Posterior vena cava (tissue), 2 donors: Measurements from ENCODE around the gene SLC35A3. TPM values are rescaled to one million over a fixed set of nuclear protein-coding genes. Genes with fewer than 3 reads are reported as not detected.
"Not testable (repeated sequence)": the region's sequence is repeated elsewhere in the genome, so short reads cannot be mapped to it uniquely, and the experiment has no call there.

Experiments used
- DNase-seq: peaks from one replicate; pipeline ENCODE4 v3.0.0-alpha.2; 2020; ENCODE audit warnings: low spot score
- intact Hi-C, 2 donors: fragments of 100-400 bp; cut with DNase I; formaldehyde crosslinking; loops; one replicate each; pipeline versions ENCODE4 v1.14.1 to v1.14.2; 2022 to 2023
- total RNA-seq, 2 donors: library from RNA; stranded (reverse); fragmentation: NEBNext Ultra II Directional; extraction: Animal tissue kit (Norgen Biotek cat#: 25700); gene quantifications; one replicate each; pipeline ENCODE4 v1.2.1, GENCODE V29; 2021
- donor health status: DM: yes; HTN: yes; CAD: no.
- donor health status: DM: yes; HTN: yes; CAD: no.

SLC35A3 gene
- total RNA-seq, 2 donors from 2014 or later, result 23.6 to 25.7 TPM

DNA sequence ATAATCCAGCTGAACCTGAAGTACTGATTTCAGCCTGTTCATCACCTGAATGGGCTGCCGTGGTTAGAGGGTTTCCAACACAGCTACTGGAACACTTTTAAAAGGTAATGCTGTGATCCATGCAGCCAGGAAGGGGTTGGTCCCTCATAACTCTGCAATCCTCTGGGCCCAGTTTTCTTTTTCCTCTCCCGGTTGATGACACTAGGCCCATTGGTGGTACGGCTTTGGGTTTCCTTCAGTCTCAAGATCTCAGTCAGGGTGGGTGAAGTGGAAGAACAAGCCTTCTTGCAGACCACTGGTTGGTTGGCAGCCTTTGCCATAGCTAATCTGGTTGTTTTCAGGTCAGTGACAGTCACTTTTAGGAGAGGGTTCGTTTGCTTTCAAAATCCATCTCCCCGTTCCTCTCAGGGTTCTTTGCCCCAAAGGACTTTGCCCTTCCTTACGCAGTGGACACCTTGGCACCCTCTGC lies 502 bp upstream of the SLC35A3 start:
- no peak for DNase-seq
- intact Hi-C loops, result no loop called here

DNA sequence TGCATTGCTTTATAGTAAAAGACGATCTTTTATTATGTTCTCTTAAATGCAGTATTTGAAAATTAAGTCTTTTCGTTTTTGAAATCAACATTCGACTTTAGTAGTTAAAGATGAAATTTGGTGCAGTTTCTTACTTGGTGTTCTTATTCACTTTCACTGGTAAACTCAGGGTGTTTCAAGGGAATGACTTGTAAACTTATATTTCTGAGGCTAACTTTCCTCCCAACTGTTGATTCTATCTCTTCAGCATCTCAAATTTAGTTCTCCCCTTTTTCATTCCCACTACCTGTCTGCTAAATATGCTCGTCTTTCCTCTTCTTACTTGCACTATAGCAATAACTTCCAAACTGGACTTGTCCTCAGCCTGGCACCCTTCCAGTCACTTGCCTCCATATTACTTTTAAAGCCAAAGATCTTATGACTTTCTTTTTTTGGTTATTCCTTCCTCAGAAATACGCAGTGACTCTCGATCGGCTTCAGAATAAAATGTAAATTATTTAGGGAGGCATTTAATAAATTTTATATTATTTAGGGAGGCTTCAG lies 988 bp downstream of the SLC35A3 start:
- intact Hi-C loops, result no loop called here
- no peak for DNase-seq

DNA sequence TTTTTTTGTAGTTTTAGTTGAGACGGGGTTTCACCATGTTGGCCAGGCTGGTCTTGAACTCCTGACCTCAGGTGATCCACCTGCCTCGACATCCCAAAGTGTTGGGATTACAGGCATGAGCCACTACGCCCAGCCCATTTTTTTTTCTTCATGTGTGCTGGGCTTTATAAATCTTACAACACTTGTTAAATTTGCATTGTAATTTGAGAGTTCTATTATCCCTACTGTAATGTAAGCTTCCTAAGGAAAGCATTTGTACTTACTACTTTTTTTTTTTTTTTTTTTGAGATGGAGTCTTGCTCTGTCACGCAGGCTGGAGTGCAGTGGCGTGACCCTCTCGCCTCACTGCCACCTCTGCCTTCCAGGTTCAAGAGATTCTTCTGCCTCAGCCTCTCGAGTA lies 2.3 kb downstream of the SLC35A3 start:
- DNase-seq, intact Hi-C loops: not testable (repeated sequence)

DNA sequence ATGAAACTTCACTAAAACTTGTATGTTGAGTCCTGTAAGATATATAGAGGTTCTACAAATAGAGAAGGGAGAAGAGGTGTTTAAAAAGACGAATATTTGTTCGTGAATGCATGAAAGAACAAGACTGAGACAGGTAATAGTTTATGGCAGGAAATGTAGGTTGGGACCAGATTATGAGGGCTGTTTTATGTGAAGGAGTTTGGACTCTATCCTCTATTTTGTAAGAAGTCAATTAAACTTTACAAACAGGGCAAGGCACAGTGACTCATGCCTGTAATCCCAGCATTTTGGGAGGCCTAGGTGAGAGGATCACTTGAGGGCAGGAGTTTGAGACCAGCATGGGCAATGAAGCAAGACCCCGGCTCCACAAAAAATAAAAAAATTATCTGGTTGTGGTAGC lies 5.7 kb downstream of the SLC35A3 start:
- no peak for DNase-seq
- intact Hi-C loops, result no loop called here

DNA sequence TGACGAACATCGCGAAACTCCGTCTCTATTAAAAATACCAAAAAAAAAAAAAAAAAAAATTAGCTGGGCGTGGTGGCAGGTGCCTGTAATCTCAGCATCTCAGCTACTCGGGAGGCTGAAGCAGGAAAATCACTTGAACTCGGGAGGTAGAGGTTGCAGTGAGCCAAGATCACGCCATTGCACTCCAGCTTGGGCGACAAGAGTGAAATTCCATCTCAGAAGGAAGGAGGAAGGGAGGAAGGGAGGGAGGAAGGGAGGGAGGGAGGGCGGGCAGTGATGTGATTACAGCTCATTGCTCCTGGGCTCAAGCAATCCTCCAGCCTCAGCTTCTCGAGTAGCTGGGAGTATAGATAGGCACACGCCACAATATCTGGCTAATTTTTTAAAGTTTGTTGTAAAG lies 7.5 kb downstream of the SLC35A3 start:
- DNase-seq, intact Hi-C loops: not testable (repeated sequence)

DNA sequence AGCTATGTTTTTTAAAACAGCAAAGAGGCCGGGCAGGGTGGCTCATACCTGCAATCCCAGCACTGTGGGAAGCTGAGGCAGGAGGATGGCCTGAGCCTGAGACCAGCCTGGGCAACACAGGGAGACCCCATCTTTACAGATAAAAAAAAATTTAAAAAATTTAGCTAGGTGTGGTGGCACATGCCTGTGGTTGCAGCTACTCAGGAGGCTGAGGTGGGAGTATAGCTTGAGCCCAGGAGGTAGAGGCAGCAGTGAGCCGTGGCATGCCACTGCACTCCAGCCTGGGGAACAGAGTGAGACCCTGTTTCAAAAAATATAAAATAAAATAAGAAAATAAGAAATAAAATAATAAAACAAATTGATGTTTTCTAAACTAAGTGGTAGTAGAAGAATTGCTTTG lies 8.4 kb downstream of the SLC35A3 start:
- no peak for DNase-seq
- intact Hi-C loops, result no loop called here

DNA sequence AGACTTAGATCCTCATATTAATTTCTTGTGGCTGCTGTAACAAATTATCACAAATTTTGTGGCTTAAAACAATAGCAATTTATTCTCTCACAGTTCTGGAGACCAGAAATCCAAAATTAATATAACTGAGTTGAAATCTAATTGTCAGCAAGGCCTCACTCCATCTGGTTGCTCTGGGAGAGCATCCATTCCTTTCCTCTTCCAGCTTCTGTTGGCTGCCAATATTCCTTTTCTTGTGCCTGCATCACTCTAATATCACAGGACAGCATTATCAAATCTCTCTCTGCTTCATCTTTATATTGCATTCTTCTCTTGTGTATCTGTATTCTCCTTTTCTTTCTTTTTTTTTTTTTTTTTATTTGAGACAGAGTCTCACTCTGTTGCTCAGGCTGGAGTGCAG lies 9.3 kb downstream of the SLC35A3 start:
- DNase-seq, result no peak
- intact Hi-C loops, result no loop called here

DNA sequence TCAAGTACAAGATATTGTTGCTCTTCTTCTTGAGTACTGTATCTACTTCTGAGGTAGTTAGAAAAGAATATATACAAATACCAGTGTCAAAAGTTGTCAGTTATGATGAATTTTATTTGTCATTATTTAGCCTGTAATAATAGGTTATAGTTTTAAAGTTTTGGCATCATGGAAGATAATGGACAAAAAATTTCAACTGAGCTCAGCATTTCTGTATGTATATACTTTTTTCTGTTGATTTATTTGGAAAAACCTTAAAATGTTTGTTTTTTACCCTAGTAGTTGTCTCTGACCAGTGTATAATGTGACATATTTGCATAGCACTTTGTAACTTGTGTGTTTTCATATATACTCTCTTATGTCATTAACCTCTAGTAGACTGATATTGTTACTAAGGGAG lies 11.1 kb downstream of the SLC35A3 start:
- intact Hi-C loops, result no loop called here
- no peak for DNase-seq

DNA sequence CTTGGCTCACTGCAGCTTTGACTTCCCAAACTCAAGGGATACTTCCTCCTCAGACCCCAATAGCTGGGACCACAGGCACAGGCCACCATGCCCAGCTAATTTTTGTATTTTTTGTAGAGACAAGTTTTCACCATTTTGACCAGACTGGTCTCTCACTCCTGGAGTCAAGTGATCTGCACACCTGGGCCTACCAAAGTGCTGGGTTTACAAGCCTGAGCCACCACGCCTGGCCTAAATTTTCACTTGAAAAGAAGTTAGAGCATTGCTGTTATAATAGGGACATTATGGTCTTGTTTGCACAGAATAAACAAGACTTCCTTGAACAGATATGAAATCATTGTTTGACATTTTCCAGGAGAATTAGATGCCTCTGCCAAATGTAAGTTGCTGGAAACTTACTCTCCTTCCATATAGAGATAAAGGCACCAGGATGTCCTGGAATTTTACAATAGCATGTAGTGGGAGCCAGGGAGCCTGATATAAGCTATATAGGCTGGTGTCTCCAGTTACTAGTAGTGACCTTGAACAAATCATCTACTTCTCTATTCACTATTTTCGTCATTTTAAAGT lies 16.9 kb downstream of the SLC35A3 start:
- intact Hi-C loops, result no loop called here
- DNase-seq, result no peak

DNA sequence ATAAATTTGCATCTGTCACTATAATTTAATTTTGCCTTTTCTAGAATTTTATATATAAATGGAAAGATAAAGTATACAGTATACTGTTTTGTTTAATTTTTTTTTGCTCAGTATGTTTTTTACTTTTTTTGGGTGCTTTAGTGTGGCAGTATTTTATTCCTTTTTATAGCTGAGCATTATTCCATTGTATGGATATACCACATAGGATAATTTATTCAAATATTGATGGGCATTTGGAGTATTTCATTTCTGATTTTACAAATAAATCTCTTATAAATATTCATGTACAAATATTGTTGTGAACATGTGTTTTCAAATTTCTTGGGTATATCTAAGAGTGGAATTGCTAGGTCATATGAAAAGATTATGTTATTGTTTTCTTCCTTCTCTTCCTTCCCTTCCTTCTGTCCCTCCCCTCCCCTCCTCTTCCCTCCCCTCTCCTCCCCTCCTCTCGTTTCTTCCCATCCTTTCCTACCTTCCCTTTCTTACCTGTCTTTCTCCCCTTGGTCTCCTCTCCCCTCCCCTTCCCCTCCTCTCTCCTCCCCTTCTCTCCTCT lies 18.5 kb downstream of the SLC35A3 start:
- intact Hi-C loops, result no loop called here
- no peak for DNase-seq

DNA sequence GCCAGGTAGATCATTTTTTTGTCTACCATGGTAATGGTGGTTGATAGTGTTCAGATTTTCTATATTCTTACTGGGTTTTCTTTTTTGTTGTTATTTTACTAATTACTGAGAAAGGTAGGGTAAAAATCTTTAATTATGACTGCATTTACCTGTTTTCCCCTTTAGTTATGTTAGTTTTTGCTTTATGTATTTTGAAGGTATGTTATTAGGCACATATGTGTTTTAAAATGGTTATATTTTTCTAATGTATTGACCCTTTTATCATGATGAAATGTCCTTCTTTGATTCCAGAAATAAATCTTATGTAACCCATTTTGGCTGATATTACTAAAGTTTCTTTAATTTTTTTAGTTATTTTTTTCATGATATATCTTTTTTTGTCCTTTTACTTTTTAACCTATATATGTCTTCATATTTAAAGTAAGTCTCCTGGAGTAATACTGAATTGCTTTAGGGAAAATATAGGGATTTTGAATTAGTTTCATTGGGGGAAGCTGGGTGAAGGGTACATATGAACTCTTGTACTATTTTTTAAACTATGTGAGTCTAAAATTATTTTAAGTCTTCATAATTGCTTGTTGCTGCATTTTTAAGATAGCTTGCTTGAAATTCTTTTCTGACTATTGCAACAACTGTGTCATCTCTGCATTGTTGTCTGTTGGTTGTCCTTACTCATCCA lies 22.4 kb downstream of the SLC35A3 start:
- no peak for DNase-seq
- intact Hi-C loops, result no loop called here

DNA sequence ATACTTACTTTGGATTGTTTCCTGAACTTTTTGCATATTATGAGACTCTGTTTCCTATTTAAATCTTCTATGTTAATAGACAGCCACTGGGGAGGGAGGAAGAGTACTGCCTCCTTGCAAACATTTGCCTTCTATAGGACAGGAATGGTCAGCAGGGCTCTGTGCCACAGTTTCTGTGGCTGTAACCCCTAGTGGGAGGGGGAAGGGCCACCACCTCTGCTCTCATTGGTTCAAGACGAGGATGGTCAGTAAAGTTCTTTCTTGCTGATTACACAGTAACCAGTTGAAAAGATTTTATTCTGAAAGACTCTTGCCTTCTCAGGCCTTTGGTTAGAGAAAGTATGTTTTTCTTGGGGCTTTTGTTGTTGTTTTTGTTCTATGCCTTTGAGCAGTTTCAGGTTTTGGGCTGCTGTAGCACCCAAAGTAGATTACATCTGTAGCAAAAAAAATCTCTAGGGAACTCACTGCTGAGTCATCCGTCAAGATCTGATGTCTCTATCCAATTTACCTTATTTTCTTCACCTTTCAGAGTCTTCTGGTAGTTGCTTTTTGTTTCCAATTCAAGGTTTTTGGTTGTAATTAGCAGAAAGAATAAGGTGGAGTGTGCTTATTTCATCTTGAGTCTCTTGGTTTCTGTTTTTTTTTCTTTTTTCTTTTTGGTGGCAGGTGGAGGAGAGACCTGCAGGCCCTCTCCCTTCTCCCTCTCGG lies 23.1 kb downstream of the SLC35A3 start:
- intact Hi-C loops, result no loop called here
- no peak for DNase-seq

DNA sequence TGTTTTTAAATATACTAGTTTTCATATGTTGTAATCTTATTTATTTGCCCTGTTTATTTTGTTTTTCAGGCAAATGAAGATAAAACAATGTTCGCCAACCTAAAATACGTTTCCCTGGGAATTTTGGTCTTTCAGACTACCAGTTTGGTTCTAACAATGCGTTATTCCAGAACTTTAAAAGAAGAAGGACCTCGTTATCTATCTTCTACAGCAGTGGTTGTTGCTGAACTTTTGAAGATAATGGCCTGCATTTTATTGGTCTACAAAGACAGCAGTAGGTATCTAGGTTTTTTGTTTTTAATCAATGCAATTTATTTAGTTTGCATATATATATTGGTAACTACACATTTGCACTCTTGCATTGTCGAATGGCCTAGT lies 23.7 kb downstream of the SLC35A3 start:
- no peak for DNase-seq
- intact Hi-C loops, result no loop called here

DNA sequence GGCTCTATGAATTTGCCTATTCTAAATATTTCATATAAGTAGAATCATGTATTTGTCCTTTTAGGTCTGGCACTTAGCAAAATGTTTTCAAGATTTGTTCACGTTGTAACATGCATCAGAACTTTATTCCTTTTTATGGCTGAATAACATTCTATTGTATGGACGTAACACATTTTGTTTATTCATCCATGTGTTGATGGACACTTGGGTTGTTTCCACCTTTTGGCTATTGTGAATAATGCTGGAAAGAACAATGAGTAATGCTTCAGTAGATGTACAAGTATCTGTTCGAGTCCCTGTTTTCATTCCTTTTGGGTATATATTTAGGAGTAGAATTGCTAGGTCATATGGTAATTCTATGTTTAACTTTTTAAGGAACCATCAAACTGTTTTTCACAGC lies 24.7 kb downstream of the SLC35A3 start:
- DNase-seq, result no peak
- intact Hi-C loops, result no loop called here

DNA sequence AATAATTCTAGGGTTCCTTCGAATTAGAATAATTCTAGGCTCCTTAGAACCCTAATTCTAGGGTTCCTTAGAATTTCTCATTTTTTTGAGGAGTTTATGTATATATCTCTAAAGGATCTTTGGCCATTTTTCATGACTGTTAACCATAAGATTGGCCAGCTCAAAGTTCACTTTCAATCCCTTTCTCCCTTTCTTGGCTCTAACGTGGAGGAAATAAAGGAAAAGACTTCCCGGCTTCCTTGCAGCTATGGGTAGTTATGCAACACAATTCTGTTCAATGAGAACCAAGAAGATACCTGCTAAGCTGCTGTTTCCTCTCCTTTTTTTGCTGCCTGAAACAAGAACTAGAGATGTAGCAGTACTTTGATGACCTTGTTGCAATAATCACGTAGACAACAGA lies 27.2 kb downstream of the SLC35A3 start:
- intact Hi-C loops, result no loop called here
- DNase-seq, result no peak

DNA sequence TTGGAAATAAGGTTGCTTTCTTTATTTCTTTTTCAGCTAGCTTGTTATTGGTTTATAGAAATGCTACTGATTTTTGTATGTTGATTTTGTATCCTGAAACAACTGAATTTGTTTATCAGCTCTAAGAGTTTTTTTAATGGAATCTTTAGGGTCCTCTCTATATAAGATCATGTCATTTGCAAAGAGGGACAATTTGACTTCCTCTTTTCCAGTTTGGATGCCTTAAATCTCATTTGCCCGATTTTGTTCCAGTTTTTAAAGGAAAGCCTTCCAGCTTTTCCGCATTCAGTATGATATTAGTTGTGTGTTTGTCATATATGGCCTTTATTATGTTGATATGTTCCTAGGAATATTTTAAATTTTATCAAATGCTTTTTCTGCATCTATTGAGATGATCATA lies 31.7 kb downstream of the SLC35A3 start:
- intact Hi-C loops, result no loop called here
- no peak for DNase-seq

DNA sequence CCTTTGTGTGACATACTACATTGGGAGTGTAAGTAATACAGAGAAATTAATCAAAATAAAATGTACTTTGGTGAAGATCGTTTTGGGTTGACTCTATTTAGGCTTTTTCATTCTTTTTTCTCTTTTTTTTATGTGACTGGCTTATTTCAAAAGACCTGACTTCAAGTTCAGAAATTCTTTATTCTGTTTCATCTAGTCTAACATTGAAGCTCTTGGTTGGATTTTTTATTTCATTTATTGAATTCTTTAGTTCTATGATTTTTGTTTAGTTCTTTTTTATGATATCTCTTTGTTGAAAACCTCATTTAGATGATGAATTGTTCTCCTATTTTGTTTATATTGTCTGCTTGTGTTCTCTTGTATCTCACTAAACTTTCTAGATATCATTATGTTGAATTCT lies 35.6 kb downstream of the SLC35A3 start:
- intact Hi-C loops, result no loop called here
- no peak for DNase-seq

DNA sequence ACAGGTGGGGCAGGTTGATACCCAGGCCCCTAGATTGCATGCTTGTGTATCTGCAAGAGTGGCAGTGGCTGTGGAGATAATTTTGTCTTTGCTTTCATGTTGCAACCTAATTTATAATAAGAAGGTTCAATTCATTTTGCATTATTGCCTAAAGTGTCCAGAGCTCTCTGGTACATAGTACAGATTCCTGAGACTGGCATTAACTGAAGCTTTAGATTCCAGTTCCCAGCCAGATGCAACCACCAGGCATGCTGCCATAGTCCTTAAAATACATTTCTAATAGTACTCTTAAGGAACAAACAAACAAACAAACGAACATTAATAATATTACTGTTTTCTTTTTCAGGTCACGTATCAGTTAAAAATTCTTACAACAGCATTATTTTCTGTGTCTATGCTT lies 36.9 kb downstream of the SLC35A3 start:
- DNase-seq, result no peak
- intact Hi-C loops, result no loop called here

DNA sequence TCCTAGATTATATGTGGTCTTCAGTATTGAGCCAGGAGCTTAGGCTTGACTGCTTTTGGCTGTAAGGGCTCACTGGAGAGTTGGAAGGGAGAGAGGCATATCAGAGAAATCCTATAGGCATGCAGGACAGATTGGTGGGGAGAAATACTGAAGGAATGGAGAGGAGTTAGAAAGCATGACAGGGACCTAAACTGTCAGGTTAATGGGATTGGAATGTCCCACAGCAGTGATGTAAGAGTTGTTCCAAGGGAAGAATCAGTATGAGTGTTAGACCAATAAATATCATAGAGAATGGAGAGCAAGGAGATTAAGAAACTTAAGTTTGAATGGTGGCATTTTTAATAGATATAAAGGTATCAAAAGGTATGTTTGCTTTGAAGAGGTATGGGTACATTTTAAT lies 39.7 kb downstream of the SLC35A3 start:
- intact Hi-C loops, result no loop called here
- no peak for DNase-seq

DNA sequence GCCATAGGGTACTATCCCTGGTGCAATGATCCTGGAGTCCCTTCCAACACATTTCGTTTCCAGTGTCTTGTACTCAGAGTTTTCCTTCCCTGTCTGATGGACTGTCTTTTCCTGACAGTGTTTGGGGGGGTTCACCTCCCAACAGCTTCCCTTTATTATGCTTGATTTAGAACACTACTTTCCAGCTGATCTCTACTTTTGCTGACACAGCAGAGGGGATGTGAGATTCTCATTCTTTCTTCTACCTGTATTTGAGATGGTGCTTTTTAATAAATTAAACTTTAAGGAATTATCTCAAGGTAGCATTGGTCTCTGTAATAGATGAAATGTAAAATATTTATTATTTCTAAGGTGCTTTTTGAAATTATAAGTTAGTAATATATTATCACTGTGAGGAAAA lies 41.0 kb downstream of the SLC35A3 start:
- no peak for DNase-seq
- intact Hi-C loops, result no loop called here
